ENCODE measurements around the gene SDHC.
A peak's percentile ranks its signal among the peaks of the same experiment; 100 is the strongest.

SDHC gene

DNA sequence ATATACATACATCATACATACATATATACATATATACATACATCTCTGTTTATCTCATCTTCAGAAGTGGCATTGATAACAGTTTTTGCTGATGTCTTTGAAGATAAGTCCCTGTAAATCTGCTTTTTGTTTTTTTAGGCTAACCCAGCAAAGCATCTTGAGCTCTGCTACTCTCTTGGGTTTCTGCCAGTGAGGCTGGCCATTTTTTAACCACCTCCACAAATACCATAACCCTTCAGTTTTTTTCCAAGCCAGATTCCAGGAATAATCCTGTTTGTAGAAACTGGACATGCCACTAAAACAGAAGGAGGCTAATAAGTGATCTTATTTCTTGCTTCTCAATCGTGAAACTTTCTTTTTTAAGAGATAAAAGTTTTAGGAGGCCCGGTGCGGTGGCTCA, 21.6 kb downstream of the SDHC start:
- Histone ChIP-seq H4K8ac (ENCODE audit: low read depth, low read length) (no peak overlapping the region), H3K79me2 (ENCODE audit: control insufficient read depth, insufficient read depth, low read length) (no peaks in the 10 kb centered on the region), H3K4me2 (ENCODE audit: low read length) (no peak overlapping the region), H2BK5ac (ENCODE audit: low read length) (no peak overlapping the region), H3K4me3 (ENCODE audit: low read length) (no peak overlapping the region), H2BK120ac (ENCODE audit: low read depth, low read length) (no peak overlapping the region), H4K5ac (ENCODE audit: low read length) (no peak overlapping the region), H3K79me1 (ENCODE audit: low read length) (peaks cover 1% of the 10 kb centered on the region), H3K18ac (ENCODE audit: low read length) (no peak overlapping the region), H2AK5ac (ENCODE audit: low read length) (no peak overlapping the region), H3K4me1 (ENCODE audit: control insufficient read depth, low read depth, low read length) (no peaks in the 10 kb centered on the region), H3K36me3 (ENCODE audit: control insufficient read depth, insufficient read depth, low read length) (peaks cover 4% of the 10 kb centered on the region), H3K9ac (ENCODE audit: low read length) (no peak overlapping the region), H3K4ac (ENCODE audit: low read depth, low read length) (no peak overlapping the region), H2BK15ac (replicated peaks; ENCODE audit: low read depth) (no peak overlapping the region), H3K27ac (ENCODE audit: low read depth, low read length) (no peak overlapping the region), H3K56ac (ENCODE audit: low read length) (no peak overlapping the region), H3K27me3 (ENCODE audit: insufficient read depth, low read length, poor library complexity) (no peaks in the 10 kb centered on the region), H3K23ac (ENCODE audit: low read length) (no peak overlapping the region)
- no CpG with 5 or more reads among the region's 3 CpGs for WGBS (ENCODE audit: extremely low coverage, insufficient coverage, low lambda C conversion rate)
- DNase-seq: no peak

DNA sequence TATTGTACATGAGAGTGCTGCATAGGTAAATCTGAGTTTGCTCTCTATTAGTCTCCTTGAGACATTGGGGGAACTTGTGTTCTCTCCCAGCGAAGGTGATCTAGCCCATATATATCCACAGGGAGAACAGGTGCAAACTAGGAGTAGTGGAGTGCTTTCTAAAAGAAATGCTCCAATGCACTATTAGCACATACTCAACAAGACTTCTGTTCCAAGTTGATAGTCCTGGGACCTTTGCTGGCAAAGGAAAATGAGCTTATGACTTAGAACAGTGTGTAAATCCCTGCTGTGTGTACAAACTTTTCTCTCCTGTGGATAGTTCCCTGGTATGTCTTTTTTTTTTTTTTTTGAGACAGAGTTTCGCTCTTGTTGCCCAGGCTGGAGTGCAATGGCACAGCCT, 28.0 kb downstream of the SDHC start:
- Histone ChIP-seq H3K36me3 (ENCODE audit: control insufficient read depth, insufficient read depth, low read length) (peaks cover 5% of the 10 kb centered on the region), H3K23ac (ENCODE audit: low read length) (no peak overlapping the region)
- no CpG with 5 or more reads among the region's 2 CpGs for WGBS (ENCODE audit: extremely low coverage, insufficient coverage, low lambda C conversion rate)

DNA sequence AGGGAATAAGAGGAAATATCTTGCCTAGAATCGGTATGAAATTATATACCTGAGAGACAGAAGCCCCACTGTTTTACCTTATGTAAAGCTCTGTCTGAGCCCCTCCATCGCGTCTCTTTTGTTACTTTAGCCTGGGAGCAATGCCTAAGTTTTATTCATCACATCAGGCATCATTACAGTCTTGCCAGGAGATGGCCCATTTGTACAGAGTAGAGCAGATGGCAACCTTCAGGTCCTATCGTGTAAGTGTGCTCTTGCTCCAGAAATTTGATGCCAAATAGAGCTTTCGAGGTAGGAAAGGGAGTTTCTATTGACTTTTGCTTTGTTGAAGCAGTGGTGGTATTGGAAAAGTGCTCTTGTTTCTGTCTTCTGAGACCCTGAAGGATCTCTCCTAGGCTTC, 28.6 kb downstream of the SDHC start:
- Histone ChIP-seq H3K23ac (ENCODE audit: low read length) (no peak overlapping the region), H3K79me1 (ENCODE audit: low read length) (no peaks in the 10 kb centered on the region), H2BK120ac (ENCODE audit: low read depth, low read length) (no peak overlapping the region), H3K4me3 (ENCODE audit: low read length) (no peak overlapping the region), H3K4me2 (ENCODE audit: low read length) (no peak overlapping the region), H3K79me2 (ENCODE audit: control insufficient read depth, insufficient read depth, low read length) (no peaks in the 10 kb centered on the region), H3K9ac (ENCODE audit: low read length) (no peak overlapping the region), H3K36me3 (ENCODE audit: control insufficient read depth, insufficient read depth, low read length) (peaks cover 3% of the 10 kb centered on the region), H3K18ac (ENCODE audit: low read length) (no peak overlapping the region), H3K4me1 (ENCODE audit: control insufficient read depth, low read depth, low read length) (no peaks in the 10 kb centered on the region), H3K4ac (ENCODE audit: low read depth, low read length) (no peak overlapping the region), H3K56ac (ENCODE audit: low read length) (no peak overlapping the region), H4K8ac (ENCODE audit: low read depth, low read length) (no peak overlapping the region), H2AK5ac (ENCODE audit: low read length) (no peak overlapping the region), H2BK5ac (ENCODE audit: low read length) (no peak overlapping the region), H4K5ac (ENCODE audit: low read length) (no peak overlapping the region), H3K27me3 (ENCODE audit: insufficient read depth, low read length, poor library complexity) (no peaks in the 10 kb centered on the region), H3K27ac (ENCODE audit: low read depth, low read length) (no peak overlapping the region), H2BK15ac (replicated peaks; ENCODE audit: low read depth) (no peak overlapping the region)
- WGBS (ENCODE audit: extremely low coverage, insufficient coverage, low lambda C conversion rate): no CpG with 5 or more reads among the region's 5 CpGs
- no peak for DNase-seq

More for the DNA sequence above, 28.0 kb downstream of the SDHC start:
- Histone ChIP-seq H4K5ac (ENCODE audit: low read length) (no peak overlapping the region), H4K8ac (ENCODE audit: low read depth, low read length) (no peak overlapping the region), H3K56ac (ENCODE audit: low read length) (no peak overlapping the region), H2BK15ac (replicated peaks; ENCODE audit: low read depth) (no peak overlapping the region), H3K27me3 (ENCODE audit: insufficient read depth, low read length, poor library complexity) (no peaks in the 10 kb centered on the region), H3K4ac (ENCODE audit: low read depth, low read length) (no peak overlapping the region), H3K79me2 (ENCODE audit: control insufficient read depth, insufficient read depth, low read length) (no peaks in the 10 kb centered on the region), H3K4me2 (ENCODE audit: low read length) (no peak overlapping the region), H3K18ac (ENCODE audit: low read length) (no peak overlapping the region), H3K4me3 (ENCODE audit: low read length) (no peak overlapping the region), H3K4me1 (ENCODE audit: control insufficient read depth, low read depth, low read length) (no peaks in the 10 kb centered on the region), H3K79me1 (ENCODE audit: low read length) (peaks cover 1% of the 10 kb centered on the region), H2BK120ac (ENCODE audit: low read depth, low read length) (no peak overlapping the region), H3K27ac (ENCODE audit: low read depth, low read length) (no peak overlapping the region), H2BK5ac (ENCODE audit: low read length) (no peak overlapping the region), H3K9ac (ENCODE audit: low read length) (no peak overlapping the region), H2AK5ac (ENCODE audit: low read length) (no peak overlapping the region)
- no peak for DNase-seq

DNA sequence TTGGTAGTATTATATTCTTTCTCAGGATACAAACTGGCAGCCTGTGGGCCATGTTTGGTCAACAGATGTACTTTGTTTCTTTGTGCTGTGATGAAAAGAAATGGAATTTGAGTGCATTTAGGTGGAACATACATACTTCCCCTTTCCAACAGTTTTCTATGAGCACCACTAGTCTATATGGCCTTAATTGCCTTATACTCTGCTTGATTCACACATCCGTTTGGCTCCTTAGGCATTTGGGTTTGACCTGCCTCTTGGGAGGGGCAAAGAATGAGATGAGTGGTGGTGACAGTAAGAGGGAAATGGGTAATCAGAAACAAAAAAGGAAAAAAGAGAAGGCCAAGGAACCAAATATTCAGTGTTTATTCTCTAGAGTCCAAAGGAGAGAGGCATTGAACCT, 36.5 kb downstream of the SDHC start:
- WGBS (ENCODE audit: extremely low coverage, insufficient coverage, low lambda C conversion rate): no CpG with 5 or more reads among the region's 1 CpG
- H3K9ac ChIP-seq (ENCODE audit: low read length): no peak overlapping the region
- H3K18ac ChIP-seq (ENCODE audit: low read length): no peak overlapping the region
- no peak overlapping the region for H2AK5ac ChIP-seq (ENCODE audit: low read length)
- H3K27ac ChIP-seq (ENCODE audit: low read depth, low read length): no peak overlapping the region
- DNase-seq: no peak
- no peak overlapping the region for H3K4me3 ChIP-seq (ENCODE audit: low read length)
- peaks cover 3% of the 10 kb centered on the region for H3K36me3 ChIP-seq (ENCODE audit: control insufficient read depth, insufficient read depth, low read length)
- H3K4ac ChIP-seq (ENCODE audit: low read depth, low read length): no peak overlapping the region
- H3K27me3 ChIP-seq (ENCODE audit: insufficient read depth, low read length, poor library complexity): no peaks in the 10 kb centered on the region
- H3K56ac ChIP-seq (ENCODE audit: low read length): no peak overlapping the region
- no peak overlapping the region for H2BK15ac ChIP-seq (replicated peaks; ENCODE audit: low read depth)
- H2BK120ac ChIP-seq (ENCODE audit: low read depth, low read length): no peak overlapping the region
- H3K4me1 ChIP-seq (ENCODE audit: control insufficient read depth, low read depth, low read length): no peaks in the 10 kb centered on the region
- peaks cover 4% of the 10 kb centered on the region for H3K79me1 ChIP-seq (ENCODE audit: low read length)
- H3K23ac ChIP-seq (ENCODE audit: low read length): no peak overlapping the region
- H4K5ac ChIP-seq (ENCODE audit: low read length): no peak overlapping the region
- no peak overlapping the region for H2BK5ac ChIP-seq (ENCODE audit: low read length)
- no peak overlapping the region for H3K4me2 ChIP-seq (ENCODE audit: low read length)
- H4K8ac ChIP-seq (ENCODE audit: low read depth, low read length): no peak overlapping the region
- no peaks in the 10 kb centered on the region for H3K79me2 ChIP-seq (ENCODE audit: control insufficient read depth, insufficient read depth, low read length)

DNA sequence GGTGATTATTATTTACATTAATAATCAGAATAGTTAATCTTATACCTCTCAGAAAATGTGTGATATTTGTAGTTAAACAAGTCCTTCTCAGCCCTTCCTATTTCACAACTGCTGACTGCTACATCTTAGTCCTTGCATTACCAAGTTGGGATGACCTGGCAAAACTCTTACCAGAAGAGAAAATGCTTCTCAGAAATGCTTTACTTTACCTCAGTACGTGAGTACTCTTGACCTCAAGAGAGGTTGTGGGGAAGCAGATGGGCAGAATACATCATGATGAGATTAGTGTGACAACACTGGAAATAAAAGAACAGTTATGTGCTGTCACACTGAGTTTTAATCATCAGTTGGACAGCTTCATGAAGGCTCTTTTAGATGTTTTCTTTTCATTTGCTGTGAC, 37.3 kb downstream of the SDHC start:
- no CpG with 5 or more reads among the region's 1 CpG for WGBS (ENCODE audit: extremely low coverage, insufficient coverage, low lambda C conversion rate)
- no peak for DNase-seq

DNA sequence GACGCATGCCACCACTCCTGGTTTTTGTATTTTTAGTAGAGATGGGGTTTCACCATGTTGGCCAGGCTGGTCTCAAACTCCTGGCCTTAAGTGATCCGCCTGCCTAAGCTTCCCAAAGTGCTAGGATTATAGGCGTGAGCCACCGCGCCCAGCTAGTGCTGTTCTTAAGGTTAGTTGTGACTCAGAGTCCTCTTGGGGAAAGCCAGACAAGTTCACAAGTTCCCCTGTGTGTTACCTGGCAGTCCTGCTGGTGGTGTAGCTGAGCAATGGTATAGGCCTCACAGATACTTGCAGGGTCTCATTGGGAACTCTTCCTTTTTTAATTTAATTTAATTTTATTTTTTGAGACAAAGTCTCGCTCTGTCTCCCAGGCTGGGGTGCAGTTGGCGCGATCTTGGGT, 42.9 kb downstream of the SDHC start:
- no peaks in the 10 kb centered on the region for H3K4me1 ChIP-seq (ENCODE audit: control insufficient read depth, low read depth, low read length)
- no peaks in the 10 kb centered on the region for H3K79me2 ChIP-seq (ENCODE audit: control insufficient read depth, insufficient read depth, low read length)
- H3K18ac ChIP-seq (ENCODE audit: low read length): no peak overlapping the region
- no peaks in the 10 kb centered on the region for H3K36me3 ChIP-seq (ENCODE audit: control insufficient read depth, insufficient read depth, low read length)
- no peak overlapping the region for H4K8ac ChIP-seq (ENCODE audit: low read depth, low read length)
- peaks cover 2% of the 10 kb centered on the region for H3K79me1 ChIP-seq (ENCODE audit: low read length)
- no peak overlapping the region for H2AK5ac ChIP-seq (ENCODE audit: low read length)
- no peak for DNase-seq
- no peak overlapping the region for H2BK15ac ChIP-seq (replicated peaks; ENCODE audit: low read depth)
- no peaks in the 10 kb centered on the region for H3K27me3 ChIP-seq (ENCODE audit: insufficient read depth, low read length, poor library complexity)
- peak overlapping the region; percentile 16 for H3K4ac ChIP-seq (ENCODE audit: low read depth, low read length)
- no peak overlapping the region for H3K56ac ChIP-seq (ENCODE audit: low read length)
- H3K27ac ChIP-seq (ENCODE audit: low read depth, low read length): no peak overlapping the region
- H2BK120ac ChIP-seq (ENCODE audit: low read depth, low read length): no peak overlapping the region
- WGBS (ENCODE audit: extremely low coverage, insufficient coverage, low lambda C conversion rate): no CpG with 5 or more reads among the region's 8 CpGs
- H3K4me2 ChIP-seq (ENCODE audit: low read length): no peak overlapping the region
- H3K9ac ChIP-seq (ENCODE audit: low read length): no peak overlapping the region
- no peak overlapping the region for H3K4me3 ChIP-seq (ENCODE audit: low read length)
- no peak overlapping the region for H3K23ac ChIP-seq (ENCODE audit: low read length)
- H2BK5ac ChIP-seq (ENCODE audit: low read length): no peak overlapping the region
- no peak overlapping the region for H4K5ac ChIP-seq (ENCODE audit: low read length)

More for the DNA sequence above, 37.3 kb downstream of the SDHC start:
- Histone ChIP-seq H3K27me3 (ENCODE audit: insufficient read depth, low read length, poor library complexity) (no peaks in the 10 kb centered on the region), H2BK120ac (ENCODE audit: low read depth, low read length) (no peak overlapping the region), H2BK15ac (replicated peaks; ENCODE audit: low read depth) (no peak overlapping the region), H3K27ac (ENCODE audit: low read depth, low read length) (no peak overlapping the region), H3K18ac (ENCODE audit: low read length) (no peak overlapping the region), H4K8ac (ENCODE audit: low read depth, low read length) (no peak overlapping the region), H3K56ac (ENCODE audit: low read length) (no peak overlapping the region), H3K4me1 (ENCODE audit: control insufficient read depth, low read depth, low read length) (no peaks in the 10 kb centered on the region), H4K5ac (ENCODE audit: low read length) (no peak overlapping the region), H3K4me2 (ENCODE audit: low read length) (no peak overlapping the region), H3K36me3 (ENCODE audit: control insufficient read depth, insufficient read depth, low read length) (peaks cover 3% of the 10 kb centered on the region), H2AK5ac (ENCODE audit: low read length) (no peak overlapping the region), H3K4ac (ENCODE audit: low read depth, low read length) (no peak overlapping the region), H2BK5ac (ENCODE audit: low read length) (no peak overlapping the region), H3K23ac (ENCODE audit: low read length) (no peak overlapping the region), H3K79me1 (ENCODE audit: low read length) (peaks cover 4% of the 10 kb centered on the region), H3K4me3 (ENCODE audit: low read length) (no peak overlapping the region), H3K9ac (ENCODE audit: low read length) (no peak overlapping the region), H3K79me2 (ENCODE audit: control insufficient read depth, insufficient read depth, low read length) (no peaks in the 10 kb centered on the region)
